ENCODE results near the gene SAMD4B.
"Not testable (repeated sequence)": the region's sequence is repeated elsewhere in the genome, so short reads cannot be mapped to it uniquely, and the experiment has no call there.

Gene SAMD4B

DNA sequence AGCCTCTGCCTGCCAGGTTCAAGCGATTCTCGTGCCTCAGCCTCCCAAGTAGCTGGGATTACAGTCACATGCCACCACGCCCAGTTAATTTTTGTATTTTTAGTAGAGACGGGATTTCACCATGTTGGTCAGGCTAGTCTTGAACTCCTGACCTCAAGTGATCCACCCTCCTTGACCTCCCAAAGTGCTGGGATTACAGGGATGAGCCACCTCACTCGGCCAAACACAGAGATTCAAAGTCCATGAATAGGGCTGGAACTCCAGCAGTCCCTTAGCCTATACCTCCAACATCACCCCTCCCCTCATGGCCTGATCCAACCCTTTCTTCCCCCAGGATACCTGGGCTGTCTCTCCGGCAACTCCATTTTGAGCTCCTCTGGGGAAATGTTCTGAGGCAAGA lies 9.5 kb upstream of the SAMD4B start:
- not testable (repeated sequence) for DNase-seq (ENCODE audit: low read depth, low spot score); H3K27ac ChIP-seq

DNA sequence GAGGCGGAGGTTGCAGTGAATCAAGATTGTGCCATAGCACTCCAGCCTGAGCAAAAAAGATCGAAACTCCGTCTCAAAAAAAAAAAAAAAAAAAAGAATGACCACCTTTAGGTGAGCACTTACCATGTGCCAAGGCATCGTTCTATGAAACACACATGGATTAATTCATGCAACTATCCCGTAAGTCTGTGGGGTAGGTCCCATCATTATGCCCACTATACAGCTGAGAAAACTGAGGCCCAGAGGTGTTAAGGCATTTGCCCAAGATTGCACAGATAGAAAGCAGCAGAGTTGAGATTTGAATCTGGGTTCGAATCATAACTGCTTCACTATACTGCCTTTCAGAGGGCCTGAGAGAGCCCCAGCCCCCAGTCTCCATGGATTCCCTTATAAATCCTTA lies 8.7 kb upstream of the SAMD4B start:
- no peak overlapping the region for H3K27ac ChIP-seq
- DNase-seq (ENCODE audit: low read depth, low spot score) = no peak

DNA sequence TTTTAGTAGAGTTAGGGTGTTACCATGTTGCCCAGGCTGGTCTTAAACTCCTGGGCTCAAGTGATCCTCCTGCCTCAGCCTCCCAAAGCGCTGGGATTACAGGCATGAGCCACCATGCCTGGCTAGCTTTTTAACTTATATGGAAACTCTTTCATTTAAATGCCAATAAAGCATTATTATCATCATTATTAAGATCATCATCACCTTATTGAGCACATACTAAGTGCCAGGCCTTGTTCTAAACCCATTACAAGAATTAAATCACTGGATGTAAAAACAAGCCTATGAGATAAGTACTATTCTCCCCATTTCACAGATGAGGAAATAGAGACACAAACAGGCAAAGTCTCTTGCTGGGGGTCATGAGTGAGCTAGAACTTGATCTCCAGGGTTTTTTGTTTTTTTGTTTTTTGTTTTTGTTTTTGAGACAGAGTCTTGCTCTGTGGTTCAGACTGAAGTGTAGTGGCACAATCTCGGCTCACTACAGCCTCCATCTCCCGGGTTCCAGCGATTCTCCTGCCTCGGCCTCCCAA lies 7.7 kb upstream of the SAMD4B start:
- no peak for DNase-seq (ENCODE audit: low read depth, low spot score)
- no peak overlapping the region for H3K27ac ChIP-seq

DNA sequence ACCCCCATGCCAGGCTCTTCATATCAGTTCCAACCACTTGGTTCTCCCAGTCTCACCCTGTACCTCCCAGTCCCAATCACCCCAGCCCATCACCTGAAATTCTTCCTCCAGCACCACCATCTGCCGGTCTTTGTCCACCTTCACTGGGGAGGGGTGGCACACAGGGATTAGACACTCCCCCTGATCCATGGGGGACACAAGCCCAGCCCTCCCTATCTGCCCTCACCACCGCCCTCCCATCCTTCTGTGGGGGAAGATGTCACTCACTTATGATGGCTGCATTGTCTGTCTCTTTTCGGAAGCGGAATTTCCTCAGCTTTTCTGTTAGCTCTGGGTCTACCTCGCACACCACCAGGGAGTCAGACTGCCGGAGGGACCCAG lies 7.1 kb upstream of the SAMD4B start:
- no peak overlapping the region for H3K27ac ChIP-seq

DNA sequence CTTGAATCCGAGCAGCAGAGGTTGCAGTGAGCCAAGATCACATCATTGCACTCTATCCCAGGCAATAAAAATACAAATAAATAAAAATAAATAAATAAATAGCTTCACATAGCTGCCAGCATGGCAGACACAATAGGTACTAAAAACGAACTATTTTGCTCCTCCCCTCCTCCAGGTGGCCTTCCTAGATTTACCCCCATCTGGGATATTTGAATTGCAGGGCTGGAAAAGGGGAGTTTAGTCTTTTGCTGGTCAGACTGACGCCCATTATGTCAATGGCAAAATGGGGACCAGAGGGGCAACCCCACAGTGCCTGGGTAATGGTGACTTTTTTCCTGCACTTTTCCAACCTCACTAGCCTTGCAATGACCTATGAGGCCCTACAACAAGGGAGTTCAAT lies 5.7 kb upstream of the SAMD4B start:
- DNase-seq (ENCODE audit: low read depth, low spot score) = no peak
- no peak overlapping the region for H3K27ac ChIP-seq

More for the DNA sequence above, 7.1 kb upstream of the SAMD4B start:
- no peak for DNase-seq (ENCODE audit: low read depth, low spot score)

DNA sequence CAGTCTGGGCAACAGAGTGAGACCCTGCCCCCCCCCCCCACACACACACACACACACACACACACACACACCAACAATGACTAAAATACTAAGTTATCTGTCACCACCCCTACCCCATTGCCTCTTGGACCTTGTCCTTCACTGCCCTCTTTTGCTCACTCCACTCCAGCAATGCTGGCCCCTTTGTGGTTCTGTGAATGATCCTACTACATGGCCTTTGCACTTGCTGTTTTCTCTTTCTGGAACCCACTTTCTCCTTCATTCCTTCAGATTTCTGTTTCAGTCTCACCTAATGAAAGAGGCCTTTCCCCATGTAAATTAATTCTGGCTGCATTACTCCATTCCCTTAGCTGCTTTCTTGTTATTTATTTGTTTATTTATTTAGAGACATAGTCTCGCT lies 2.5 kb upstream of the SAMD4B start:
- DNase-seq (ENCODE audit: low read depth, low spot score) = no peak
- H3K27ac ChIP-seq = no peak overlapping the region

- DNase-seq (ENCODE audit: low read depth, low spot score); H3K27ac ChIP-seq: not testable (repeated sequence)
Observed at GRCh38 chr19:39340156-39340555, 2.1 kb upstream of the SAMD4B start.

GRCh38 chr19:39341129-39341718 lies 997 bp upstream of the SAMD4B start:
- H3K27ac ChIP-seq = peak overlapping the region; percentile 66
- no peak for DNase-seq (ENCODE audit: low read depth, low spot score)

GRCh38 chr19:39342647-39343305 lies 555 bp downstream of the SAMD4B start:
- no peak for DNase-seq (ENCODE audit: low read depth, low spot score)
- H3K27ac ChIP-seq = peak overlapping the region; percentile 44

- no peak for DNase-seq (ENCODE audit: low read depth, low spot score)
- H3K27ac ChIP-seq = no peak overlapping the region
Observed at GRCh38 chr19:39345956-39346355, 3.7 kb downstream of the SAMD4B start.

DNA sequence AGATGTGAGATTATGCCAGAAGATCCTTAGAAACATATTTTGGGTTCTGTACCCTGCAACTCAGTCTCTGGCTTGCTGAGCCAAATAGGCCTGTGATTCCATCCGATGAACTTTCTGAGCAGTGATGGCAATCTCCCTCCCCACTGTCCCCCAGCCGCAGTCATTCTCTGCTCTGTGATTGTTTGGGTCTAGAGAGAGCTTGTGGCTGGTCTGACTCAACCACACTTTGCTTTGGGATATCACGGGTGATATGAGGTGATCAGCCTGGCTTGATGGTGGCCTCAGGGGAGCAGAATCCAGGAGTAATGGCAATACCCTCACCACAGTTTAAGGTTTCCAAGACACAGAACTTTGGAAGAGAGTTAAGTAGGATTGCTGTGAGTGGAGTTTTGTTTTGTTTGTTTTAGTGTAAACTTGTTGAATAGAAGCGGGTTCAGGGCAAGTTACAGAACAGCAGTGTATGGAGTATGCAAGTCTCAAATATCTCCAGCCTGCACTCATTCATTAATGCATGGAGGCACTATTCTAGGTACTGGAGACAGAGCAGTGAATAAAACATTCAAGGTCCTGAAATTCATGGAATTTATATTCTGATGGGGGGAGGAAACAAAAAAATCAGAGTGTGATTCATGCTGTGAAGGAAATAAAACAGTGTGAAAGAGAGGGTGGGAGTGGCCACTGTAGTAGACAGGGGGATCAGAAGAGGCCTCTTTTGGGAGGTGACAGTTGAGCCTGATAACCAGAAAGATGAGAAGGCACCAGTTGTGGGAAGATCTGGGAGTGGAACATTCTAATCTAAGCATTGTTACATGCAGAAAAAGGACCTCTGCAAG lies 5.3 kb downstream of the SAMD4B start:
- no peak overlapping the region for H3K27ac ChIP-seq

DNA sequence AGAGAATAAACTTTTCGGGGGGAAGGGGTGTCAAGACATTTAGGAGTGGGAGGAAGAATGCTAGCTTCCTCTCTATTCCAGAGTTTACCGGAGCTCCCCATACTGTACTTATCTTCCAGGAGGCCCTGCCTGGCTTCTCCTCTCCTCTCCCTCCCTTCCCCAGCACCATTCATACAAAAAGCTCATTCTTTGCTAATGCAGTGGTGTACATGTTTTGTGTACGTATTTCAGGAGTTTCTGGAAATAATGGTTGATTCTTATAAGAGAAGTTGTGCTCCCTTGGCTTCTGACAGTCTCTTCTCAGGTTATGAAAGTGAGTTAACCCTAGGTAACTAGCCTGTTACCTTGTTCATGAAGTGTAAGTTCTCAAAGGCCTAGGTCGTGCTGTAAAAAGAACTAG lies 7.1 kb downstream of the SAMD4B start:
- DNase-seq (ENCODE audit: low read depth, low spot score) = no peak
- no peak overlapping the region for H3K27ac ChIP-seq

More for the DNA sequence above, 5.3 kb downstream of the SAMD4B start:
- no peak for DNase-seq (ENCODE audit: low read depth, low spot score)

DNA sequence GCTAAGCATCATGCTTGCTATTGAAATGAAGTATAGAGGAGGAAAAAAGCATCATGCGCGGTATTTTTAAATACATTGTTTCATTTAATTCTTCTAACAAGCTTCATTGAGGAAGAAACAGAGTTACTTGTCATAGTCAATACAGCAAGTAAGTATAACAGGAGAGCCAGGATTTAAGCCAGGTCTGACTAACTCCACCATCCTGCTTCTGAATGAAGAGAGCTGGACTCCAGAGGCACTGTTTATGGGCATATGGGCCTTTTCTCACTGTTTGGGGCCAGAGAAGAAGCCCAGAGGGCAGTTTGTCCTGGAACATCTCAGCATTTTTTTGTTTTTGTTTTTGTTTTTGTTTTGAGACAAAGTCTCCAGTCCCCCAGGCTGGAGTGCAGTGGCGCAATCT lies 7.9 kb downstream of the SAMD4B start:
- no peak for DNase-seq (ENCODE audit: low read depth, low spot score)
- no peak overlapping the region for H3K27ac ChIP-seq

- DNase-seq (ENCODE audit: low read depth, low spot score) = no peak
- H3K27ac ChIP-seq = no peak overlapping the region
Observed at GRCh38 chr19:39351537-39352064, 9.4 kb downstream of the SAMD4B start.

DNA sequence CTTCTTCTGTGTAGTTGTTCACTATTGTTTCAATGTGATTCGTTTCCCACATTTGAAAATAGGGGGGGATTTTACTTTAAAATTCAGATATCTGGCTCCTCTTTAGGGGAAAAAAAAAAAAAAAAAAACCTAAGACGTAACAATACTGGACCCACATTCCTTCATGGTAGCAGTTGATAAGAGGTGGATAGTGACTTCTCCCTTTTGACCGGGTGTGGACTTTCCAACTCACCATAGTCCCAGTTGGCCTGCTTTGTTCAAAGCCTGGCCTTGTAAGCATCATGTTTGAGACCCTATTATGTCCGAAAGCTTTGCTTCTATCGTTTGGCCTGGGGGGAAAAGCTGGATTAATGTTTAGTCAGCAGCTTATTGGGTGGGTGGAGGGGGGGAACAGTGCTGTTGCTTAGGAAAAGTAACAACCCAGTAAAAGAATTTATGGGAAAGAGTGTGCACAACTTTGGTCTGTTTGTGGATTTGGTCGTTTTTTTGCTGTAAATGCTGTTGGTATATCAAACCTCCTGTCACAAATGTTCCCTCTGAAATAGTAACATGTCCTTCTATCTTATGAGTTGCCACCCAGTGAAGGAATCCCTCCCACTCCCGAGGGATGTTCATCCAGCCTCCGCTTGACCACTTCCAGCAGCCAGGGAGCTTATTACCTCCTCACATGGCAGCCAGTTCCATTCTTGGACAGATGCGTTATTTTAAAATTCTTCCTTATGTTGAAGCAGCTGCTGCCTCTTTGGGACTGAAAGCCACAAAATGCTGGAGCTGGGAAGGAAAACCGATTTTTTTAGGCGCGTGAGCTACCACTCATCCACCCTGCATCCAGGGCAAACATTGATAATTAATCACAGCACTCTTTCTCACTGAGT lies 10.4 kb downstream of the SAMD4B start:
- no peak overlapping the region for H3K27ac ChIP-seq

GRCh38 chr19:39355253-39355652 lies 13.0 kb downstream of the SAMD4B start:
- no peak overlapping the region for H3K27ac ChIP-seq
- no peak for DNase-seq (ENCODE audit: low read depth, low spot score)

More for the DNA sequence above, 10.4 kb downstream of the SAMD4B start:
- DNase-seq (ENCODE audit: low read depth, low spot score) = no peak

- H3K27ac ChIP-seq = no peak overlapping the region
Observed at GRCh38 chr19:39356073-39356472, 13.9 kb downstream of the SAMD4B start.

DNA sequence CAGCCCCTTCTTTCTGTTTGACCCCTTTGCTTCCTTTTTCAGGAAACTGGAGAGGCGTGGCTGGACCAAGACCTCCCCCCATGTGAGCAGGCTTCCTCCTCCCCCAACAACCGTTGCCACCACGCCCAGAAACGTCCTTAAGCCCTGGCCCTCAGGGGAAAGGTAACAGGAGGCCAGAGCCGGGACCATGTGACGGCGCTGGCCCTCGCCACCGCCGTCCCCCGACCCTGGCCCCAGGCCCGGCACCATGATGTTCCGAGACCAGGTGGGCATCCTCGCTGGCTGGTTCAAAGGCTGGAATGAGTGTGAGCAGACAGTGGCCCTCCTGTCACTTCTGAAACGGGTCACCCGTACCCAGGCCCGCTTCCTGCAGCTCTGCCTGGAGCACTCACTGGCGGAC lies 14.4 kb downstream of the SAMD4B start:
- DNase-seq (ENCODE audit: low read depth, low spot score) = no peak
- H3K27ac ChIP-seq = no peak overlapping the region

More at GRCh38 chr19:39356073-39356472, 13.9 kb downstream of the SAMD4B start:
- no peak for DNase-seq (ENCODE audit: low read depth, low spot score)

- DNase-seq (ENCODE audit: low read depth, low spot score) = no peak
- H3K27ac ChIP-seq = no peak overlapping the region
Observed at GRCh38 chr19:39359026-39359425, 16.8 kb downstream of the SAMD4B start.

DNA sequence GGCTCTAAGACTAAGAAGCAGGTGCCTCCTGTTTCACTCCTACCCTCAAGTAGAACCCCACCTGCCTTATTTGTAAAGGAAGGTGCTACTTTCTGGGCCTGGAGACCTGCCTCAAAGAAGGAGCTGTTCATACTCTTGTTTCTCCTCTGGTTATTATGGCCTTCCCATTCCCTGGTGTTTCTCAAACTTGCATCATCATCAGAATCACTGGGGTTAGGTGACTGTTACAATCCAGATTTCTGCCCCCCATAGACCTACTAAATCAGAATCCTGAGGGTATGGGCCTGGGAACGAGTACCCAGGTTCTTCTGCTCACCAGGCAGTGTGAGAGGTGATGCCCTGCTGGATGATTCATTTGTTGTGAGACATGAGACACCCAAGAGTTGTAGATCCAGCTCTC lies 18.4 kb downstream of the SAMD4B start:
- no peak for DNase-seq (ENCODE audit: low read depth, low spot score)
- H3K27ac ChIP-seq = peak overlapping the region; percentile 29

Measured in epithelial cell of prostate (primary cell).